D341Med (cell line): ENCODE measurements around the gene SPOCK1.

Experiments used
- DNase-seq: peaks from one replicate; pipeline ENCODE4 v3.0.0; 2012; ENCODE audit warnings: low spot score

SPOCK1 gene

DNA sequence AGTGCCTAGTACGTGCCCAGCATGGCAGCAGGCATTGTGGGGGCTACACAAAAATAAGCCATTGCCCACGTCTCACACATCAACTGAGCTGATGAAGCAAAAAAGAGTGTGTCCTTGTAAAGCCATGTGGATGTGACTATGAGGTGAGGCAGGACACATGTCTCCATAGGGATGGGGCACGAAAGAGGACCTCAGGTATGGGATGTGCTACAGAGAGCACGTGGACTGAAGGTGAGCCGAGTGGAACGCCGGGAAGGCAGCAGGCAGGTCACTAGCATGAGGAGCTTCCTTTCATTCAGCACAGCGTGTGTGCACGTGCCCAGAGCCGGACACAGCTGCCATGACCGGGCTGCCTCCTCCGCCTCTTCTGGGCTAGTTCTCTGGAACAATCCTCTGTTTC, 429.8 kb downstream of the SPOCK1 start:
- DNase-seq, result no peak

DNA sequence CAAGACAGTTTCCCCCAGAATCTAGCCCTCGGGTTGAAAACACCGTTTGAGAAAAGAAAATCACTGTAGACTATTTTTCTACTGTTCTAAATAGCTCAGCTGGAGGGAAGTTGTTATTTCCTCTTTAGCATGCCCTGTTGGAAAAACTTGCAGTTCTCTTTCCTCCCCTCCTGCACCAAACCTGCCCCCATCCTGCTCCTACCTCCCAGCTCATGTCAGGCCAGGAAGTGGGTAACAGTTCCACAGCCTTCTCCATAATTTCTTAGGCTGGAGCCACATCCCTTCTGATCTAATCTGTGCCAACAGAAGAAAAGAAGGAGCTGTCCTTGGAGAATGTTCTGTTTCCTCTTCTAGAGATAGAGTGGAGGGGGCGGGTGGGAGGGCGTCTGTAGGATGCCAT, 437.7 kb downstream of the SPOCK1 start:
- DNase-seq, result no peak

DNA sequence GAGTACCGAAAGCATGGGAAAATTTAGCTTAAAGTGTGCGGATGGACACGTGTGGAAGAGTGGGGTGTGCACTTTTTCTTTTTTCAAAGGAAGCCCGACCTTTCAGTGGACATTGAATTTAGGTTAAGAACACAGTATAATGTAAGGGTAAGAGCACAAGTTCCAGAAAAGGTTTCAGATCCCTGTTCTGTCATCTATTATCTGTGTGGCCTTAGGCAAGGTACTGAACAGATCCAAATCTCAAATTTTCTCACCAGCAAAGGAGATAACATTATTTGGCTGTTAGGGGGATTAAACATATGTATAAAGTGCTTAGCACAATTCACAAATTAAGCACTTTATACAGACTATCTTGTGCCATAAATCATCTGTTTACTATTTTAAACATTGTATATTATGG, 441.0 kb downstream of the SPOCK1 start:
- no peak for DNase-seq

DNA sequence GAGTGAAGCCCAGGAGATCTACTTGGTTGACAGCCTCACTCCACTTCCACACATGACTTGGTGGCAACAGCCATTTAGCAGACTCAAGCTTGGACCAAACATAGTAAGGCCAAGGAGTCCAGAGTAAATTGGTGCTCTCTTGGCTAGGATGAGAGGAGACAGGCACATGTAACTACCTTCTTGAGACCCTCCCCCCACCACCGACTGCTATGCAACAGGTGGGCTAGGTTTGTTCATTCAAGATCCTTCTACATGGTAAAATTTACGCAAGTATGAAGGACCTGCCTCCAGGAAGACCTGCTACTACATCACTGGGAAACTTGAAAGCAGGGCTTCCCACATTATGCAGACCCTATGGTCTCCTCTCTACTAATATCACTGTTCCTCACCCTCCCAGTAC, 442.4 kb downstream of the SPOCK1 start:
- no peak for DNase-seq

DNA sequence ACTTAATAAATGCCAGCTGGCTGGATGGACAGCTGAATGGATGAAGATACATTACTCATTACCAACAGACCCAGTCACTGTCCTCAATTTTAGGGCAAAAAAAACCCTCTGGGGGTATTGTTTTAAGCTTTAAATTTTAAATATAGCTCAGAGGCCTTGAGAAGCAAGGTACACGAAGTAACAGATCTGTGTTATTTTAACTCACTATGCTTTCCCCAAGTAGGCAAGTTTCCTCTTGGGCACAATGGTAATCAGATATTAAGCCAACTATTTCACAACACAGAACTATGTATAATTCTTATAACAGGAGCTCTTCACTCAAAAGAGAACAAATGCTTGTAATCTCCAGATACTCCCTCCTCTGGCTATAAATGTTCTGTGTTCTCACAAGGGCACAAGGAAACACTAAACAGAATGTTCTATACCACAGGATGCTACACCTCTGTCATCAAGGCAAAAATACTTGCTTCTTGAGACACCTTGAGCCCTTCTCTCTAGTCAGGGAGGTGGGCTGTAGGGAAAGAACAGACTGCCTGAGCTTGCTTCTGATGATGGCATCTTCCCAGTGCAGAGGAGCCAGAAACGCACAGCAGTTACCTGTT, 443.8 kb downstream of the SPOCK1 start:
- no peak for DNase-seq

DNA sequence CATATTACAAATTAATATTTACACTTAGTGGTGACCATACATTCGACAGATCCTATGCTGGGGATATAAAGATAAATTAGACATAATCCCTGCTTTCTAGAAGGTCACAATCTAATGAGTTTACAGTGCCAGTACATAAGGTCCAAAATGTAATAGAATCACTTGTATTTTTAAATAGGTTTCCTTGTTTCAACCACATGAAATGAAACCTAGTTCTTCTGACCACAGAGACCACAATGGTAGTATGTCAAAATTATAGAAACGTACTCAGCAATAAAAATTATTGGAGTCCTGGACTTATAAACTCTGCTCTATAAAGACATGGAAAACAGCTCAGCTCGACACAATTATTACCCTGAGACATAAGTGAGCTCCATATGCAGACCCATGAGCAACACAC, 444.3 kb downstream of the SPOCK1 start:
- no peak for DNase-seq

DNA sequence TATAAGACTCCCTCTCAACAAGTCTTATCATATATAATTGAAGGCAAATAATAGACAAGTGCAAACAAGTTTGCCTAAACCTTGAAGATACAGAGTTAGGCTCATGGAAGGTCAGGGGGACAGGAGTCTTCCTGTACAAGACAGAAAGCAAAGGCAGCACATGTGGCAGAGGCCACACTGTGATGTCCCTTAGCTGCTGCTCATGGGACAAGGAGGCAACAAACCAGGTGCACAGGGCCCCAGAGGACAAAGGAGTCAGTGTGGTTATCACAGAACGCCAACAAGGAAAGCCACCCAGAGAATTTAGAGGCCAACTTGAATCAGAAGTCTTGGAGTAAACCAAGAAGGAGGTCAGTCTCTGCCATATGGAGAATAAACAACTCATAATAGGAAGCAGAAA, 444.8 kb downstream of the SPOCK1 start:
- DNase-seq, result no peak

DNA sequence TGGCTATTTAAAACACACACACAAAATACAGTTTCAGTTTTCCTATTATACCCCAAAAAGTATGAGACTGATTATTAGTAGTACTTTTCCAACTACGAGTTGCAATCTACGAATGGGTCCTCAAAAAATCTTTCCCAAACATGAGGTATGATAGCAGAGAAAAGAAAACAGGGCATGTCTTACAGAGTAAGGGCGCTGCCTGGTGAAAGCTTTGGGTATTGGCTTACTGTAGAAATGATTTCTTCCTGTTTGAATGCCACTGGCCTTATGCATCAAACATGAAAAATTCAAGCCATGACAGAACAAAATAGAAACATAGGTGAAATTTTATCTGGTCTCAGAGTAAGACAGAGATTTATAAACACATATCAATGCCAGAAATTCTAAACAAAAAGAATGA, 448.0 kb downstream of the SPOCK1 start:
- peak; percentile 38 for DNase-seq

DNA sequence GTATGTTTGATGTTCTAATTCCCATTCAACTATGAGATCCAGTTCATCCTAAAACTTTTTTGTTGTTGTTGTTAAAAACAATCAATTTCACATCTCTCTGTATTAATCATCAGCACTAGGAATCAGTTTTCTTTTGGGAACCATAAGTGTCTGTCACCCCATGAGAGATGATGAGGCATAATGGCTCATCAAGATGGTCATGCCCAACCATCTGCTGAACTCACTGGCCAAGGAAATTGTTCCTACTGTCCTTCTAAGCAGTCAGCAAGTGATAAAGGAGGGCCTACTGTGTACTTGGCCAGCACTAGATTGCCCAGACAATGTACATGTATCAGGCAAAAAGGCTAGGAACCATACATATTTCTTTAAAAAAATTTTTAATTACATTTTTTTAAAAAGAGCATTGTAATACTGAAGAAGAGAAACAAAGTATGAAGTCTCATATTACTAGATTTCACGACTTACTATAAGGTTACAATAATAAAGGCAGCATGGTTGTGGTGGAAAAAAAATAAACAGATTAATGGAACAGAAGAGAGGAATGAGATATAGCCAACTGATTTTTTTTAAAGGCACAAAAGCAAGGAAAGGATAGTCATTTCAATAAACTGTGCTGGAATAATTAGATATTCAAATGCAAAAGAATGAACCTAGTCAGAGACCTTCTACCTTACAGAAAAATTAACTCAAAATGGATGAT, 458.3 kb downstream of the SPOCK1 start:
- no peak for DNase-seq

DNA sequence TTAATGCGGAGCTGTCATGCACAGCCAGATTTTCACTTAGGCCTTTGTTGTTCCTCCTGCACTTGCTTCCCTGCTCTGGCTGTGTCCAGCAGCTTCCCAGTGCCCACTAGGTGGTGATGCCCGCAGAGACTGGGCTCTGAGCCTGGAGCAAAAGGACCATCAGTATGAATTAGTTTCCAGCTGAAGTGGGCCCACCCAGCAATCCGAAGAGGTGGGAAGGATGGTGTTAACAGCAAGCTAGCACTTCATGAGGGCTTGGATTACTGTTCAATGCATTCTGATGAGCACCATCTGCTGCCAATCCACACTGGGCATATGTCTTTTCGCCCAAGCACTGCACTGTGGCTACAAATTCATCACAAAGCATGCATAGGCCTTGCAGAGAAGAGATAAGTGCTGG, 459.1 kb downstream of the SPOCK1 start:
- no peak for DNase-seq

DNA sequence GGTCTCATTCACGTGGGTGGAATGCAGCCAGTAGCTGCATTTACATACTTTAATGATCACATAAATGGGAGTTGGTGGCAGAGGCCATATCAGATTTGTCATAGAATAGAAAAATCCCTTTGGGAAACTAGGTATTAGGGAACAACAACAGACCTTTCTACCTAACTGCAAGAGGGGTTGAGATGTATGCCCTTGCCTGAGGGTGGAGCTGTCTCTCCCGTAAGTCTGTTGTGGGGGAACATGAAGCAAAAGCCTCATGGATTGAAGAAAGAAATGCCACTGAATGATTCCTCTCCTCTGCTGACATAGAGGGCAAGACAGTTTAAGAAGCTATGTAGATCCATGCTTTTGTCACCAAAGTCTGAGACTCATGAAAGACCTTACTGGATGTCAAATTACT, 461.3 kb downstream of the SPOCK1 start:
- DNase-seq, result no peak

DNA sequence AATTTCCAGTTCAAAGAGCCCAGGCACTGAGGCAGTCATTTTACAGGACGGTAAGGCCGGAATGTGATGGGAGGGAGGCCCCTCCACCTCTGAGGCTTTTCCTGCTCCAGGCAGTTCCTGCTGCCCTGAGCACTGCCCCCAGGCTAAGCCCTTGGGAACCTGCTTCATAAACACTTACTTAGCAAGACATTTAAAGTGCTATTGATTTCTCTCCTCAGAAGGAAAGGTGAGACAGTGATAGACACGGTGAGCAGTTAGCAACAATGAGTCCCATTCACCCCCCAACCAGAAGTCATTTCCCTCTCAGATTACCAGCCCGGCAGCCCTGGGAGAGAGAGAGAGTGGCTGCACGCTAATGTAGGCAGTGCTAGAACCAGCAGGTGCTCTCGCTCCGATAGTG, 462.5 kb downstream of the SPOCK1 start:
- DNase-seq, result no peak

DNA sequence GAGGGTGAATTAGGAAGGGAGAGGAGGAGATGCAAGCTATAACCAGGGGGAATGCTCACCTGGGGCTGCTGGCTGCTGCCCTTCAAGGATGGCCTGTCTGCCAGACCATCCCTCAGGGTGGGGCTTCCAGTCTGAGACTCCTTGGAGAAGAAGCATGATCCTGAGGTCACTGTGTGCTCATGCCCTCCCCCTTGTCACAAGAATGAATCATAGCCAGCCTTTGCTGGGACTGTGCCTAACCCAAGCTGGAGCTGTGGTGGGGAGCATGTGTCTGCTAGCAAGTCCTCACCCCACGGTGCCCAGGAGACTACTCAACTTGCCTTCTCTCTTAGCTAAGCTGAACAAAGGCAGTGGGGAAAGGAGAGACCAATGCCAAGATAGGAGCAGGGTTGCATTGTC, 463.6 kb downstream of the SPOCK1 start:
- no peak for DNase-seq

DNA sequence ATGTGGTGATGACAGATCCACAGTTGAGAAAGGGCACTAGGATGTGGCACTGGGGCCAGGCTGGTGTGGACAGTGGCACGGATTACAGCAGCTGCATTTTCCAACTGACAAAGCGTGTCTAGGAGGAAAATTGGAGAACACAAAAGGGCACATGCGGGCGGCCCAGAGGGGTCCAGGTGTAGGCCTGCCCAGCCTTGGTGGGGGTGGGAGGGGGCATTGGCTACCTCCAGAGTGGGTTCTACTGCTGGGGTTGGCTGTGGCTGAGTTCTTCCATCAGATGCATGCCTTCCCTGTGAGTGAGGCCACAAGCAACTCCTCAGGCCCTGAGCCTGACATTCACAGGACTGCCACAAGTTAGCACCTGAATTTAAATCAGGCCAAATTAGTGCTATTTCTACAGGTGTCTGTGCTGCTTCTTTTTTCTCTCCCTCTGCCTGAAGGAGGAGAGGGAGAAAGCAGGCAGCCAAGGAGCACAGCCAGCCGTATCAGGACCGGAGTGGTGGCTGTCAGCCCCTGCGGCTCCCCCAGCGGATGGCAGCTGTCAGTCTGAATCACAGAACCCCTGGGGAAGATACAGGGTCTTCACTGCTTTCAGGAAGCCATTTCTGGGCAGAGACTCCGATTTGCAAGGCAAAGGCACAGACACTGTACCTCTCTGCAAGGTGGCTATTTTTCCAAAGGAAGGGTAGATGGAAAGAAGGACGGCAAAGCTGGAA, 464.2 kb downstream of the SPOCK1 start:
- no peak for DNase-seq

DNA sequence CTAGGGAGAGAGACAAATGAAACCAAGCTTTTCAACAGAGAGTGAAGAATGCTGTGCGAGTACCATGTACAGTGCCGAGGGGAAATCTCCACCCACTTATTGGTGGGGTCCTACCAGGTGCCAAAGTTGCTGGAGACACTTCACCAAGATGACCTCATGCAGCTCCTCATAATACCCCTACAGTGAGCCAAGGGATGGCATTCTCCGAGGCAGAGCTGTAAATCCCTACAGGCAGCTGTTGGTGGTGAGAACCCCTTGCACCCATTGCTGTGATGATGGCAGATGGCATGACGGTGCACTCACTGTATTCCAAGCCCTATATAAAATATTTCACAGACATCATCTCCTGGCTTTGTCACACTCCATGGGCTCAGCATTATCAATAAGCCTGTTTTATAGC, 464.9 kb downstream of the SPOCK1 start:
- no peak for DNase-seq

DNA sequence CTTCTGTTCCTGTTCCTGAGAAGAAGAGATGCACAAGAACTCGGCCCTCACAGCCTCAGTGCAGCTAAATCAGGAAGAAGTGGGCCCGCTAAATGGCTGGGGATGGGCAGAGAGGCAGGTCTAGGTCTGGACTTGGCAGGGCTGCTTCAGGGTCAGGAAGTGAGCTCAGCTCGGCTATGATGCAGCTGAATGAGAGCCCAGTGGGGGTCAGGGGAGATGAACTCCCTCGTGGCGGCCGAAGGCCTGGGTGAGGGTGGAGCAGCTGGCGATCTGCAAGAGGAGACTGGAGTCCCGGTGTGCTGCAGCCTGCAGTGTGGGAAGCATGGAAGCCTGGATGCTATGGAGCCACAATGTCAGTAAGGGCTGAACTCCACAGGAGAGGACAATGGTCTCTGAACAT, 466.2 kb downstream of the SPOCK1 start:
- no peak for DNase-seq

DNA sequence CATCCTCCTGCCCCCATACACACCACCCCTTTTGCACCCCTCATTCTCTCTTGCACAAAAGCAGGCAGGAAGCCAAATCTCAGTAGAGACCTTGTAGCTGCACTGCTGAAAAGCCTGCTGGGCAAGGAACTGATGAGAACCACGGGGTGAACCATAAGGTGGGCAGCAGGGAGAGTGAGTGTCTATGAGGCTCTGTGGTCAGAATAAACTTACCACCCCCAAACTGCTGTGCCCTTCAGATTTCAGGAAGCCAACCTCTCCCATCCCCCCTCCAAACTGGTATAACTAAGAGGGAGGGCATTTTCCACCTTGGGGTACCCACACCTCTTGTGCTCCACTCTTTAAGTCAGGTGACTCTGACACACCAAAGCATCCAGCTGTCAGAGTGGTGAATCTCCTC, 471.4 kb downstream of the SPOCK1 start:
- no peak for DNase-seq

DNA sequence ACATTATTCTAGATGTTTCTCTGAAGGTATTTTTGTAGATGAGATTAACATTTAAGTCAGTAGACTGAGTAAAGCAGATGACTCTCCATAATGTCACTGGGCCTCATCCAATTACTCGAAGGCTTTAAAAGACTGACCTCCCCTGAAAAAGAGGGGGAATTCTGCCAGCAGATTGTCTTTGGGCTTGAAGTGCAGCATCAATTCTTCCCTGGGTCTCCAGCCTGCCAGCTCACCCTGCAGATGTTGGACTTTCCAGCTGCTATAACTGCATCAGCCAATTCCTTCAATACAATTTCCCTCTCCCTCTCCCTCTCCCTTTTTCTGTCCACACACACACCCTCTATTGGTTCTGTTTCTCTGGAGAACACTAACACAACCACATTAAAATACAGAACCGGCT, 472.8 kb downstream of the SPOCK1 start:
- no peak for DNase-seq

DNA sequence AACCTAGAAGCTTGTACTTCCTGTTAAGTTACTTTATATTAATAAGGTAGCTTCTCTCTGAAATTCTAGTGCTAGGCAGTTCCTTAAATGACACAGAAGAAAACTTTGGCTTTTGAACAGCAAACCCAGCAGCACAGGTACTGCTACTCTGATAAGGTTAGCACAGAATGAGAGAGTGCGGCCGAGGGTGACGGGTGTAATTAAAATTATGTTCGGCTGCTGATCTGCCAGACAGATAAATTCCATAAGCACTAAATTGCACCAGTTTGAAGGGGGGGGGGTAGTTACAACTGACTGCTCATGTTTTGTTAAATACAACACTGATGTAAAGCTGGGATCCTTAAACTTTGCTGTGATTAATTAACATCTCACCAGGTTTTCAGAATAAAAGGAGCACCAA, 475.1 kb downstream of the SPOCK1 start:
- peak; percentile 44 for DNase-seq

DNA sequence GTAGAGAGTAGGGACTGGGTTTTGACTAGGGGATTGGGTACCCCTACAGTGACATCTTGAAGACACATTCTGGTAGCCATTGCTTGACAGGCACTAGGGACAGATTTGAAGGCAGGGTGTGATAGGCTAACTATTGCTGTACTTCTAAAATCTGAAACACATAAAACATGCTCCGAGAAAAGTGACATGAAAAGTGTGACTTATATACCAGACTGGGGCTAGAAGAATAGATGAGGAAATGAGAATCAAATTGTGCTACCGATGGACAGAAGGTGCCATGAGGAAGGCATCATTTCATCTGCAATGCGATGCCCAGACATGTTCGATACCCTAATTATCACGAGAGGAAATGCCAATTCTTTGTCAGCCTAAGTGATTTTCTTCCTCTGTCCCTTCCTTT, 475.8 kb downstream of the SPOCK1 start:
- no peak for DNase-seq

DNA sequence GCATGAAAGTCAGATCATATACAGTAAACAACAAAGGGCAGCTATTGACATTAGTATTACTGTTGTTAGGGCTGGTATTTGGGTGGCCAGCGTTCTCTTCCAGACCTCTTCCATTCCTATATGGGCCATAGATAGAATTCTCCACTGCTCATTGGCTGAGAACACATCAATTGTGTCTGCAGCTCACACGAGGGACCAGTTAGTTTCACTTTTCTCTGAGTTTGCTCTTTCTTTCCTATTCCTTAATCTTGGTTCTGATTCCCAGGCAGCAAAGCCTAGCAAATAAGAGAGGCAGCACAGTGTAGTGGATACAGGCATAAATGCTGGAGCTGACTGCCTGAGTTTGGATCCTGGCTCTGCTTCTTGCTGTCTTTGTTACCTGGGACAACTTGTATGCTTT, 476.4 kb downstream of the SPOCK1 start:
- DNase-seq, result no peak

DNA sequence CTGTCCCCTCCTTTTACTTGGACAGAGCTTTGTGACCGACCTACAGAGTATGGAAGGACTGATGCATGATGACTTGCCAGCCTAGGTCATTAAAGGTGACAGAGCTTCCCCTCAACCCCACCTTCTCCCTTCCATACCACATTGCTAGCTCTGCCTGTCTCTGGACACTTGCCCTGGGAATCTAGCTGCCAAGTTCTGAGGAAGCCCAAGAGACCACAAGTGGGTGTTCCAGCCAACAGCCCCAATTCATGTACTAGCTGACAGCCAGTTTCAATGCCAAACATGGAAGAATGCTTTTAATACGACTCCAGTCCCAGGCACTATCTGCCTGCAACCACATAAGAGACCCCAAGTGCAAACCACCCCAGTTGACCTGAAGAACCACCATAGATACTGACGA, 477.1 kb downstream of the SPOCK1 start:
- no peak for DNase-seq

DNA sequence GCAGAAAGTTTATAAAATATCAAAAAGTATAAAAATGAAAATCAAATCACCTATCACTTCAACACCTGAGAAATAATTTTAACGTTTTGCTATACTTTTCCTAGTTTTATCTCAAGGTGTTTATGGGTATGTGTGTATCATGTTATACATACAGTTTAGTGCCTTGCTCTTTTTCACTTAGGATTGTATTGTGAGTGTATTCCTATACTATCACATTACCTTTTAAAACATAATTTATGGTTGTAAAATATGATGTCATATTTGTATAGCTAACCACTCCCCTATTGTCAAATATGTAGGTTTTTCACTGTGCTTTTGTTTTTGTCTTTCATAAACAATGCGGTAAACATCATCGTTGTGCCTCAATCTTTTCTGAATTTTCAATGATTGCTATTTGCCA, 479.9 kb downstream of the SPOCK1 start:
- no peak for DNase-seq
